ENCODE data around the gene CDKN2D. TPM values are rescaled to one million over a fixed set of nuclear protein-coding genes. Genes with fewer than 3 reads are reported as not detected.

Gene CDKN2D
- total RNA-seq, 1 donor from 2014 or later, result 3.4 TPM

DNA sequence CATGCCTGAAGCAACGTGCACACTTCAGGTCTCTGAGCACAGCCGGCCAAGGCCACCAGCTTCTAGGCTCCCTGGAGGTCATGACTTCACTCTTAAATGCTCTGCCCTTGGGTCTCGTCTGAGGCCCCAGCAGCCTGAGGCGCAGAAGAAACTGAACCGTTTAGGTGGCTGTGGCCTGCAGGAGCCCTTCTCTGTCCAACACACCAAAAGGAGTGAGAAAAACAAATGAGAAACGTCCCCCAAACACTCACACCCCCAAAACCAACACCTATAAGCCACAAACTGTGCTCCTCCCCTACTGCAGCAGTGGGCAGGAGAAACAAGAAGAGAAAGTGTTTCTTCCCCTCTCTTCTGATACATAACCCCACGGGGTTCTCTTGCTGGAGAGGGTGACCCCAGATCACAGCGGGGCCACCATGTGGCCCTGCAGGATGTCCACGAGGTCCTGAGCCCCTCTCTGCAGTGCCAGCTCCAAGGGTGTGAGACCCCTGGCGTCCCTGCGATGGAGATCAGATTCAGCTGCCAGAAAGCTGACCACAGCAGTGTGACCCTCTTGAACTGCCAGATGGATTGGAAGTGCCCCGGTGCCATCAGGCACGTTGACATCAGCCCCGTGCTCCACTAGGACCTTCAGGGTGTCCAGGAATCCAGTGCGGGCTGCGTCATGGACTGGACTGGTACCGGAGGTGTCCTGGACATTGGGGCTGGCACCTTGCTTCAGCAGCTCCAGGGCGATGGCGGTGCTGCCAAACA is 1.9 kb downstream of the CDKN2D start:
- peaks cover 23% of the 10 kb centered on the region for H3K27me3 ChIP-seq
- peaks cover 15% of the 10 kb centered on the region for H4K20me1 ChIP-seq (ENCODE audit: low read depth)
- H3K27ac ChIP-seq, result no peak overlapping the region
- Mint-ChIP-seq H3K36me3 (peaks cover 2% of the 10 kb centered on the region), H3K27me3 (ENCODE audit: insufficient read depth, low read depth) (peaks cover 5% of the 10 kb centered on the region), H3K27ac (no peak overlapping the region), H3K9me3 (no peaks in the 10 kb centered on the region), H3K4me3 (peak overlapping the region; percentile 97), H3K4me1 (peaks cover 40% of the 10 kb centered on the region)
- peaks cover 26% of the 10 kb centered on the region for H3K79me2 ChIP-seq (ENCODE audit: low read depth)
- no peaks in the 10 kb centered on the region for H3K9me3 ChIP-seq (ENCODE audit: low read depth)
- no peak overlapping the region for H2AFZ ChIP-seq (replicated peaks)
- no peaks in the 10 kb centered on the region for H3K36me3 ChIP-seq
- H3K4me2 ChIP-seq, result peak overlapping the region; percentile 96
- TF ChIP-seq EZH2phosphoT487 (IDR thresholded peaks at IDR 0.05) (no peak), EZH2 (IDR thresholded peaks at IDR 0.05) (no peak)
- TF ChIP-seq, protein P1, sequence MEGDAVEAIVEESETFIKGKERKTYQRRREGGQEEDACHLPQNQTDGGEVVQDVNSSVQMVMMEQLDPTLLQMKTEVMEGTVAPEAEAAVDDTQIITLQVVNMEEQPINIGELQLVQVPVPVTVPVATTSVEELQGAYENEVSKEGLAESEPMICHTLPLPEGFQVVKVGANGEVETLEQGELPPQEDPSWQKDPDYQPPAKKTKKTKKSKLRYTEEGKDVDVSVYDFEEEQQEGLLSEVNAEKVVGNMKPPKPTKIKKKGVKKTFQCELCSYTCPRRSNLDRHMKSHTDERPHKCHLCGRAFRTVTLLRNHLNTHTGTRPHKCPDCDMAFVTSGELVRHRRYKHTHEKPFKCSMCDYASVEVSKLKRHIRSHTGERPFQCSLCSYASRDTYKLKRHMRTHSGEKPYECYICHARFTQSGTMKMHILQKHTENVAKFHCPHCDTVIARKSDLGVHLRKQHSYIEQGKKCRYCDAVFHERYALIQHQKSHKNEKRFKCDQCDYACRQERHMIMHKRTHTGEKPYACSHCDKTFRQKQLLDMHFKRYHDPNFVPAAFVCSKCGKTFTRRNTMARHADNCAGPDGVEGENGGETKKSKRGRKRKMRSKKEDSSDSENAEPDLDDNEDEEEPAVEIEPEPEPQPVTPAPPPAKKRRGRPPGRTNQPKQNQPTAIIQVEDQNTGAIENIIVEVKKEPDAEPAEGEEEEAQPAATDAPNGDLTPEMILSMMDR (IDR thresholded peaks at IDR 0.05), result no peak
- no peak for DNase-seq (ENCODE audit: low spot score)
- peaks cover 12% of the 10 kb centered on the region for H3K4me1 ChIP-seq
- peaks cover 50% of the 10 kb centered on the region for H3F3A ChIP-seq (ENCODE audit: low read depth)
- peak overlapping the region; percentile 88 for H3K4me3 ChIP-seq
- no peak overlapping the region for H3K9ac ChIP-seq

DNA sequence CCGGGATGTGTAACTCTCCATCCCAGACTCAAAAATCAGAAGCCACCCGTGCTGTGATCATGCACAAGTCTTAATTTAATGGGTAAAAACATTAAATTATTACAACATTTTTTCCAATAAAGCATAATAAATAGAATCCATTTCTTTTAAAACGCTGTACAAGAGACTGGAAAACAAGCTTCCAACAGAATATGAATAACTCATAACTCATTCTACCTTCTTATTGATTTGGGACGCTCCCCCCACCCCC is 2.4 kb downstream of the CDKN2D start:
- Mint-ChIP-seq H3K4me3 (peak overlapping the region; percentile 97), H3K4me1 (peaks cover 40% of the 10 kb centered on the region), H3K9me3 (no peaks in the 10 kb centered on the region), H3K36me3 (peaks cover 2% of the 10 kb centered on the region), H3K27me3 (ENCODE audit: insufficient read depth, low read depth) (peaks cover 5% of the 10 kb centered on the region), H3K27ac (peak overlapping the region; percentile 53)
- Histone ChIP-seq H3K4me1 (peaks cover 12% of the 10 kb centered on the region), H3K9ac (no peak overlapping the region), H2AFZ (replicated peaks) (no peak overlapping the region), H3F3A (ENCODE audit: low read depth) (peaks cover 48% of the 10 kb centered on the region), H3K9me3 (ENCODE audit: low read depth) (no peaks in the 10 kb centered on the region), H3K27ac (no peak overlapping the region), H3K4me2 (peak overlapping the region; percentile 96), H4K20me1 (ENCODE audit: low read depth) (peaks cover 15% of the 10 kb centered on the region), H3K36me3 (no peaks in the 10 kb centered on the region), H3K27me3 (peaks cover 23% of the 10 kb centered on the region), H3K79me2 (ENCODE audit: low read depth) (peaks cover 26% of the 10 kb centered on the region), H3K4me3 (peak overlapping the region; percentile 88)
- no peak for DNase-seq (ENCODE audit: low spot score)
- TF ChIP-seq, protein P1 (IDR thresholded peaks at IDR 0.05), result no peak
- TF ChIP-seq EZH2 (IDR thresholded peaks at IDR 0.05), result no peak
- no peak for TF ChIP-seq EZH2phosphoT487 (IDR thresholded peaks at IDR 0.05)

DNA sequence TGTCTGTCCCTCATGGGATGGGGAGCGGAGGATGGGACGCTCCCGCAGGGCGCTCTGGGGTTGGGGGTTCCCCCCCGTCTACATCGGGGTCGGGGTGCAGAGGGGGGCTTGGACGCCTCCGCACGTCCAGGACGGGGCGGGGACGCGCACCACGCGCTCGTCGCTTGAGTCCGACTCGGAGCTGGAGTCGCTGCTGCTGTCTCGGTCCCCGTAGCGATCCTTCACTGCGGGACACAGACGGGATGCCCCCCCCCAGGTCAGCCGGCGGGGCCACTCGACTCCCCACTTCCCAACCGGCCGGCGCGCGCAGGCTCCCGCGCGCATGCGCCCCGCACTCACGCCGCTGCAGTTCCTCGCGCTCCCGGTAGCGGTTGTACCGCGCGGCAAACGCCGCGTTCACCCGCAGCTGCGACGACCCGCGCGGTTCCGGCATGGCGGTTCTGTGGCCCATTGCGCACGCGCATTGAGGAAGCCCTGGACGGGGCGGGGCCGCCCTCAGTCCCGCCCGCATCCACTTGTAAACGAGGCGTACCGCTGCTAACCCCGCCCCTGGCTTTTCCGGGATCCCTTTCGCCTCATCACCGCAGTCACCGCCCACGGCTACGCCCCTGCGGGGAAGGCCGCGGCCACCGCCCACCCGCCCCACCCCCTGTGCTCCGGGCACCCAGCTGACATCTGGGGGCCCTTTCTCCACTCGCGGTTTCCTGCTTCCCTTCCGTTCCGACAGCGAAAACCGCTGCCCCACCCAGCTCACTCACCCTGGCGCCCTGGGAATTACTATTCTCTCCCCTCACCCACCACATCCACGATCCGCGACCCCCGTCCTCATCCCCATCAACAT is 3.0 kb downstream of the CDKN2D start, which contains the start of gene KRI1:
Gene KRI1, minus strand, starts transcription at position 444 of the 841 bp plus-strand sequence. Its CDS starts 11 bp downstream, at position 433.
- H3K27me3 ChIP-seq, result peaks cover 23% of the 10 kb centered on the region

More for the DNA sequence above, 3.0 kb downstream of the CDKN2D start, which contains the start of gene KRI1:
- no peak for TF ChIP-seq EZH2phosphoT487 (IDR thresholded peaks at IDR 0.05)
- TF ChIP-seq, protein P1 (IDR thresholded peaks at IDR 0.05), result peak; percentile 35
- no peak for TF ChIP-seq EZH2 (IDR thresholded peaks at IDR 0.05)
- H3K9me3 Mint-ChIP-seq, result no peaks in the 10 kb centered on the region
- DNase-seq (ENCODE audit: low spot score), result peak; percentile 99
- Histone ChIP-seq H3K36me3 (no peaks in the 10 kb centered on the region), H3K9me3 (ENCODE audit: low read depth) (no peaks in the 10 kb centered on the region), H3K9ac (peak within 1 kb of the TSS; percentile 42), H3K4me2 (peak within 1 kb of the TSS; percentile 96), H3K4me3 (peak within 1 kb of the TSS; percentile 88), H3K79me2 (ENCODE audit: low read depth) (peaks cover 26% of the 10 kb centered on the region), H4K20me1 (ENCODE audit: low read depth) (peaks cover 15% of the 10 kb centered on the region), H3K27ac (no peak within 1 kb of the TSS), H3F3A (ENCODE audit: low read depth) (peaks cover 48% of the 10 kb centered on the region), H3K4me1 (peaks cover 12% of the 10 kb centered on the region), H2AFZ (replicated peaks) (peak within 1 kb of the TSS; percentile 7)
- peaks cover 2% of the 10 kb centered on the region for H3K36me3 Mint-ChIP-seq
- H3K4me1 Mint-ChIP-seq, result peaks cover 40% of the 10 kb centered on the region
- H3K27me3 Mint-ChIP-seq (ENCODE audit: insufficient read depth, low read depth), result peaks cover 5% of the 10 kb centered on the region
- H3K27ac Mint-ChIP-seq, result peak within 1 kb of the TSS; percentile 94
- H3K4me3 Mint-ChIP-seq, result peak within 1 kb of the TSS; percentile 97
